Right forelimb (tissue), 1 donor: ENCODE data around the gene ZRANB1.
"Not testable (repeated sequence)": the region's sequence is repeated elsewhere in the genome, so short reads cannot be mapped to it uniquely, and the experiment has no call there.

ENCODE experiments used
- DNase-seq: peaks from one replicate; pipeline ENCODE4 v3.0.0-alpha.2; 2018

Gene ZRANB1

DNA sequence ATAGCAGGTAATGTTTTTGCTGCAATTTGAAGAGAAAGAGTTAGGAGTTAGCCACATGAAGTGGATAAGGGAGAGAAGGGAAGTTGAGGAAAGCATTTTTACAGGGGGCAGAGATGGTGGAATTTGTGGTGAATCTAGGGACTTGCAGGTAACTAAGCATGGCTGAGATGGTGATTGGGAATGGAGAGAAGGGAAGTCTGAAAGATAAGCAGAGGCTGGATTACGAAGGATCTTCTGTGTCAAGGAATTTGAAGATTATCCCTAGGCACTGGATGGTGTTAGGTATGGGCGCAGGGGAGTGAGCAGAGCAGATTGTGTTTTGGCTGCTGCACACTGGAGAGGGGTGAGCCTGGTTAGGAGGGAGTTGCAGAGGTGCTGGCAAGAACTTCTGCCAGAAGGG is 25.3 kb downstream of the ZRANB1 start:
- DNase-seq = no peak

DNA sequence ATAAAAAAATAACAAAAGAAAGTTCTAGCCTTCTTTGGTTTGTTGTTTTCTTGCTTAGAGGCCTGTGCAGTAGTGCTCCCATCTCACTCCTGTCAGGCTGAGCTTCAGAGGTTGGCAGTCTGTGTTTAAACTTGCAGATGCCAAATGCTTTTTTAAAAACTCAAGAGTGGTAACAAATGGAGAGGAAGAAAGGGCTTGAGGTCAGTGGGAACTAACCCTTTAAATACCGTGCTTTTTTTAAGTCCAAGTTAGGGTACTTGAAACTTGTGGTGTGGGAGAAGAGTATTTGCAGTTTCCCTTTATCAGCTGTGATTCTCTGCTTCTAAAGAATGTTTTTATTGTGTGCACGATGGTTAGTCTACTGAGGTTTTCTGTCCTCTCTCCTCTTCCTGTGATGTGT is 29.4 kb downstream of the ZRANB1 start:
- DNase-seq = no peak

DNA sequence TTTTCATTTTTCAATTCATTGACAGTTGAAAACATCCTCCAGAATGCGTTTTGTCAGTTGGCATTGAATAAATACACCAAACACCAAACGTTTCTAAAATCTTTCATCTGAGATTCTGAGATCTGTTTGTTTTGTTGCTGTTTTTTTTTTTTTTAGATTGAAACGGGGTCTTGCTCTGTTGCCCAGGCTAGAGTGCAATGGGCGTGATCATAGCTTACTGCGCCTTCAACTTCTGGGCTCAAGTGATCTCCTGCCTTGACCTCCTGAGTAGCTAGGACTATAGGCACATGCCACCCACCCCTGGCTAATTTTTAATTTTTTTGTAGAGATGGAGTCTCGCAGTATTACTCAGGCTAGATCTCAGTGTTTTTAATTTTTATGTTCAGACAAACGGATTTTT is 30.7 kb downstream of the ZRANB1 start:
- no peak for DNase-seq

DNA sequence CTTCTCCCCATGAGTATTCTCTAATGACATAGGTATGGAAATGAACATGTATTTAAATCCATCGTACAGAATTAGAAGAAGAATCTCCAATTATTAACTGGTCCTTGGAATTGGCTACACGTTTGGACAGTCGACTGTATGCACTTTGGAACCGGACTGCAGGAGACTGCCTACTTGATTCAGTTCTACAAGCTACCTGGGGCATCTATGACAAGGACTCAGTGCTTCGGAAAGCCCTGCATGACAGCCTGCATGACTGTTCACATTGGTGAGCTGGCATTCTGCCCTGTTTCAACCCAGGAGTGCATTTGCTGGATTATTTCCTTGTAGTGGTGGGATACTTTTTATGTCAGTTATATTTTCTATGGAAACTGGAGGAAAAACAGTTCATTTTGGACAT is 32.2 kb downstream of the ZRANB1 start:
- no peak for DNase-seq

DNA sequence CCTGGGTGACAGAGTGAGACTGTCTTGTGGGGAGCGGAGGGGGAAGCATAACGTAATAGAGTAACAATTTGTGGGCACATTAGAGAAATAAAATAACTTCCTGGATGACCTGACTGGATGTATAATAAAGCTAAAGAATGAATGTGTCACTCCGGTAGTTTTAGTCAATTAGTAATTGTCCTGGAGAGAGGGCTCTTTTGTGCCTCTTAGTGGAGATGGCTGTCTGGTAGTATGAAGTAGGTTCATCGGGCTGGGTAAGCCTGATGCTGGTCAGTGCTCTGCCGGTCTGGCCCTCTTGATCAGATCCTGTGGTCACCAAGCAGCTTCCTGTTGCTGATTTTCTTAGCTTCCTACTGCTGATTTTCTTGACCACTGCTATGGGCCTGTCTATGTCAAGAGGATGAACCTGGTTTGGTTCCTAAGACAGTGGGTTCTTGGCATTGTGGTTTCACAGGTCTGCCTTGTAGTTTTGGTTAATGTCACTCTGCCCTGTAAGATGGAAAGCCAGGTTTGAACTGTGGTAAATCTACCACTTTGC is 34.1 kb downstream of the ZRANB1 start:
- no peak for DNase-seq

DNA sequence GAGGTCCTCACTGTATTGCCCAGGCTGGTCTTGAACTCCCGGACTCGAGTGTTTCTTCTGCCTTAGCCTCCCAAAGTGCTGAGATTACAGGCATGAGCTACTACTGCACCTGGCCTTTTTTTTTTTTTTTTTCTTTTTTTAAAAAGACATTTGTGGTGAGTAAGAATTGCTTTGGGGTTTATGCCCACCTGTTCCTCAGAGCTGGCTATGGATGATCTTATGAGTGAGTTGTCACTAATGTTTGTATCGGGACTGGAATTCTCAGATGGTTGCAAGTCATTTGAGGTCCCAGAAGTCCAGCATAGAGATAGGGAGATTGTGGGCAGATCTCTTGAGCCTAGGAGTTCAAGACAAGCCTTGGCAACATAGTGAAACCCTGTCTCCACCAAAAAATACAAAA is 35.2 kb downstream of the ZRANB1 start:
- no peak for DNase-seq

DNA sequence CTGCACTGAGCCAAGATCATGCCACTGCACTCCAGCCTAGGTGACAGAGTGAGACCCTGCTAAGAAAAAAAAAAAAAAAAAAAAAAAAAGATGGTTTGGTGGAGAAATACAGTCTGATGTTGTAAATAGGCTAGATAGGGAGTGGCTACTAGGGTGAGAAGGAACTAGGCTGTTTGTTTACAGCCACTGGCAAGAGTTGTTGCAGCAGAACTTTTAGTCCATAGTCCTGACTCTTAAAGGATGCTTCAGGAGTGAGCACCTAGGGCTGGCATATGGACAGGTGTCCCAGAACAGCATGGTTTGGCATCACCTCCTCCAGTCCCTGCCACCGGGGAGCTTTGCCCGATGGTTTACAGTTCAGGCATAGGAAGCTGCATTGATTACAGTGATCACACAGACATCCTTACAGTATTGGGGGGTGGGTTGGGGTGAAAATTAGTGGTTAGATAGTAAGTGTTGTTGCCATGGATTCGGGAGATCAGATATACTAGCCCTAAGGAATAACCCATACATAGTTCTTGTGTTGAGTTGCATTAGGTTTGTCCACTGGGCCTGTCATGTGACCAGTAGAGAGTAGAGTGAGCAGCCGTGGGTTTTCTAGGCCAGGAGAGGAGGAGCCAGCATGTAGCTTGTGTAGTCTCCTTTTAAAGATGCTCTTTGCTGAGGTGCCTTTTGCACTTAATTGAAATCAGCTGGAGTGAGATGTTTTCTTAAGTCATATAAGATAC is 35.9 kb downstream of the ZRANB1 start:
- DNase-seq = no peak

DNA sequence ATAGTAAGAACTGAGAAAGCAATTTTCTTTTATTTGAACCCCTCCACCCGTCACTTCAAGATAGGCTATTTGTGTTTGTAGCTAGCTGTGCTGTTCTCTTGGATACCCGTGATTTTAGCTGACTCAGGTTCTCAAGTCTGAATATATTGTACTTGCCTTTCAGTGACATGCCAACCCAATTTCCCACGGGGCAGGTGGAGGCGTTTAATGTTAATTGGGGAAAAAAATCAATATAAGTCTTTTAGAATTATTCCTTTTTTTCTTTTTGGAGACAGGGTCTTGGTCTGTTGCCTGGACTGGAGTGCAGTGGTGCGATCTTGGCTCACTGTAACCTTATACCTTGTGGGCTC is 36.4 kb downstream of the ZRANB1 start:
- no peak for DNase-seq

DNA sequence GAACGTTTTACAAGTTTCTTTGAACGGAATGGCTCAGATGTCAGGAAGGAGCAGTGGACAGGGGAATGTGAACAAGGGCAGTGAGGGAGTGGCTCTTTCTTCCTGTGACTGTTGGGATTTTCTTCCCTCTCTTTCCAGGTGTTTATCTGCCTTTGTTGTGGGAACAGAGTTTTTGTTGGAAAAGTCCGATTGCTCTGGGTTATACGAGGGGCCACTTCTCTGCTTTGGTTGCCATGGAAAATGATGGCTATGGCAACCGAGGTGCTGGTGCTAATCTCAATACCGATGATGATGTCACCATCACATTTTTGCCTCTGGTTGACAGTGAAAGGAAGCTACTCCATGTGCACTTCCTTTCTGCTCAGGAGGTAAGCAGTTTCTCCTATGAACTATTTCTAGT is 41.4 kb downstream of the ZRANB1 start:
- no peak for DNase-seq

DNA sequence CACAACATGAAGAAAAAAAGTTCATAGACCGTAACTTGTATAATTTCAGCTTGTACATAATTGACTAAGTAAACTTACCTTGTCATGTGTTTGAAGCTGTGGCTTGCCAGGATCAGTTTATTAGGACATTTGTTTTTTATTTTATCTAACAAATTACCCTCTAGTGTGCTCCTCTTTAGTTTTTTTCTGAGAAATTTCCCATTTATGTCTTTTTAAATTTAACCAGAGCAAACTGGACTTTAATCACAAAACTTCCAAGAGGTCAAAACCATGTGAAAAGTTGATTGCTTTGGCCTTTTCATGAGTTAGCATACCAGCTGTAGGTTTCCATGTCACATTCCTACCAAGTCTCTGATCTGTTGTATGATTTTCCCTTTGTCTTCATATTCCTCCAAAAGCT is 42.5 kb downstream of the ZRANB1 start:
- no peak for DNase-seq

DNA sequence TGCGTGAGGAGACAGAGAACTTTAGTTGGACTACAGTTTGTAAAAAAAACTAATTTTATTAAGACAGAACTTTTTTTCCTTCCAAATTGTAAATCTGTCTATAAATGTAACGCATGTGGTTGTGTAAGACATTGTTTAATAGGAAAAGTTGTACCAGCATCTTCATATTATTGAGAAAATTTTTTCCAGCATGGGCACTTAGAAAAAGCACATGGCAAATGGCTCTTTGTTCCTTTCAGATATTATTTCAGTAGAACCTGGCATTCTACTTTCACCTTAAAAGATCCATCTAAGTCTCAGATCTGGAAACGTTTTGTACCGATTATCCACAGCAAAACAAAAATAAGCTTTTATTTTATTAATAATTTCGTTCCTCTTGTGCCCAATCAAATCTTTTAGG is 43.2 kb downstream of the ZRANB1 start:
- no peak for DNase-seq

DNA sequence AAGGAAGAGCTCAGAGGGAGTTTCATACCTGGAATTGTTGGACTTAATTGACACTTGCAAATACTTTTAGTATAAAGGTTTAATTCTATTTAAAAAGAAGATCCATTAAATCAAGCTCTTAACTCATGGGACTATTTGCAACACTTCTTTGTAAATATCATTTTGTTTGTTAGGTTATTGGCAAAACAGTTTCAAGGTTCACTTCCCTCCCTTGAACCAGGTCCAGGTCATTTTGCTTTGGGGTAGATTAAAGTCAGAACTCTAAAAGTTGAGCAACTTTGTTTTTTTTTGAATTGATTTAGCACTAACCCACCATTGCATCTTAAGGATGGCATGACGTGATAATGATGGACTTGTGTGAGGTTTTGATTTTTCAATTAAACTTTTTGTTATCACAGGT is 45.9 kb downstream of the ZRANB1 start:
- DNase-seq = no peak

DNA sequence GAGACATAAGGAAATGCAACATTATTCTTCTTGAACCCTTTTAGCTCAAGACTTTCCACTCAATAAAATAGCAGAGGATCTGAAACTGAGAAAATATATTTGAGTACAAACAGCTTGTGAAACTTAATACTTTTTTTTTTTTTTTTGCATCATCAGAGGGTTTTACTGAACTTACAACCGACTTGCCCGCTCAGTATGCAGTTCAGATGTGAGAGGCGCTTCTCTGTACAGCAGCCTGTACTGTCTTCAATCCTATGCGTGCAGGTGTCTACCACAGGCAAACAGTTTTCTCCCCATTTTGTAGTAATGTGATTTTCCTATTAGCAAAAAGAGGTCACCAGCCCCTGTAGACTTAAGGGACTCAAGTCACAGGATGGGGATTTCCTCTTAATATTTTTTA is 46.8 kb downstream of the ZRANB1 start:
- DNase-seq = not testable (repeated sequence)

DNA sequence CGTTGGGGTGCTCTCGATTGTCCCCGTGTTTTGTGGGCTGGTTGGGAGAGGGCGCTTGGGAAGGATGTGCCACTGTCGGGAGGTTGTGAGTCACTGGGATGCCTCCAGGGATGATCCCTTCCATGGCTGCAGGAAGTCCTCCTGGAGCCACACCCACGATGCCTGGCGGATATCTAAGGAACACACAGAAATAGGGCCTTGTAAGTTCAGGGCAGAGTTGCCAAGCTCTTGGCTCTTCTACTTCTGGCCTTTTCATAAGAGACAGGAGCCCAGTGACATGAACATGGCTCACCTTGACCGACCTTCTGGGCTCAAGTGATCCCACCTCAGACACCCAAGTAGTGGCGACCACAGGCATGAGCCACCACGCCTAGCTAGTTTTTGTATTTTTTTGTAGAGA is 47.6 kb downstream of the ZRANB1 start:
- DNase-seq = no peak

DNA sequence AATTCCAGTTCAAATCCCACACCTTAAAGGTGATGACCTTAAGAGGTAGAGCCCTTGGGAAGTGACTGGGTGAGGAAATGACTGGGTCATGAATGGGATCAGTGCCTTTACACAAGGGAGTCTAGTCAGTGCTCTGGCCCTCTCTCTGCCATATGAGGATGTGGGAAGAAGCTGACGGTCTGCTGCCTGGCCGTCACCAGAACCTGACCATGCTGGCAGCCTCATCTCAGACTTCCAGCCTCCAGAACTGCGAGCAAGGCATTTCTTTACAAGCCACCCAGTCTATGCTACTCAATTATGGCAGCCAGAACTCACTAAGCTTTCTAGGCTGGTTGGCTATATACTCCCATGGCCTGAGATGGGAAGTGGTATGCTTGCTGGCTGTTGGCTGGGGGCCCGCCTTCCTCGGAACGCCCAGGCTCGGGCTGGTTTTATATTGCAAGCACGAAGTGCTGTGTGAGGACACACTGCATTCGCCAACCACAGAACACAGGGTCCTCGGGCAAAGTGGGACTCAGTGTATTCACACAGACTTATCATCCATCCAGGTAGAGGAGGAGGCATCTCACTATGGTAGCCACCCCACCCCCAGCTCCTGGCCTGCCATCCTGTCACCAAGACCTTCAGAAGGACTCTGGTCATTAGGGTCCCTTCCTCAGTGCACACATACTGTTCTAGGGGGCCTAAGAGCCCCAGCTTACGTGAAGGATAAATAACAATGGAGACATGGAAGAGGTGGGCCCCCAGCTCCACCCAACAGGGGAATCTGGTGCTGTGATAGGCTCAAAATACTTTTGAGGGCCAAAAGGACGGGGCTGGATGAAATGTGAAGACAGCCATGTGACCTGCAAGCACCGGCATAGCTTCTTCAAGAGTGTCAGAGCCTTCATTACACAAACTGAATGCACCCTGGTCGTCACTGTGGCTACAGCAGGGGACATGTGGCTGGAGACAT is 49.0 kb downstream of the ZRANB1 start:
- DNase-seq = no peak

DNA sequence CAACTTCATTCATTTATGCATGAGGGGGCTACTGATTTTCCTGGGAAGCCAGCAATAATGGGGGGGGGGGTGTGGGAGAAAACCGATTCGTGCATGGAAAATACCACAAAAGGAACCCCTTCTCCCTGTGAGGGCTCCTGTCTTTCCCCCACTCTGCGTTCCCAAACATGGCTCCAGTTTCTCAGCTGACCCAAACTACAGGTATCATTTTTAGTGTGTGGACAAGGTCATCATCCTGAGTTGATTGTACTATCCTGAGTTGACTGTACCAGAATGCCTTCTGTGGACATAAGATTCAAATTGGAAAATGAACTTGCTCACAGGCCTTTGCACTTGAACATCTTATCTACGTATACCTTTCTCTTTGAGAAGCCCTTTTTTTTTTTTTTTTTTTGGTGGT is 49.9 kb downstream of the ZRANB1 start:
- DNase-seq = no peak

DNA sequence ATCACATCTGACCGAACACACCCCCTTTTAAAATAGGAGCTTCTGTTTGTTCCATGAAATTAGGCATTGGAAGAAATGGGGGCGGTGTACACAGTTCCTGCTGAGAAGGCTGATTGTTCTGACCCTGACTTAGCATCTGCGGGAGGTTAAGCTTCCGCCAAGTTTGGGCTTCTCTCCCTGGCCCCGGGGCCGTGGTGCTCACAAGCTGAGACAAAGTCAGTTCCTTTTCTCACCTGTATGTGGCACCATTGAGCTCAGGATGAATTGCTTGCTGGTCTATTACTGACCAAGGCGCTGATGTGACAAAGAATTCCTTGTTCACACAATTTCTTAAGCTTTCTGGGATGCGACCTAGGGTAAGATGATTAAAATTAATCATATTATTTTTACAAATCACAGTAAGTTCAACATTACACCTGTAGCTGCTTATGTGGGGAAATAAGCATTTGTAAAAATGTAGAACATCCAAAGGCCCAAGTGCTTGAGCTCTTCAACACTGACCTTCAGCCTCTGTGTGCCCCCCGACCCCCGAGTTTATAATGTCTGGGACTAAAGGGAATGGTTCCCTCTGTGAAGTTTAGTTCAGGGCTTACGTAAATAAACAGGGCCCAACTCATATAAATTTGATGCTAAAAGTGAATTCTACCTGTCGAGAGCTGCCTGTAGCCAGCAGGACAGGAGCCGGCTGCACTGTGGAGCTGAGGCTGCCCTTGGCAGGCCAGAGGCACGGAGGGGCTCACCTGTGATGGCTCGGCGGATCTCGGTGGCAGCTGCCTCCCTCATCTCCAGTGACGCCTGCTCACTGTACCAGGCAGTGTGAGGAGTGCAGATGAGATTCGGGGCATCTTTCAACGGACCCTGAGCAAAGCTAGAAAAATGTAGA is 50.8 kb downstream of the ZRANB1 start:
- DNase-seq = no peak

DNA sequence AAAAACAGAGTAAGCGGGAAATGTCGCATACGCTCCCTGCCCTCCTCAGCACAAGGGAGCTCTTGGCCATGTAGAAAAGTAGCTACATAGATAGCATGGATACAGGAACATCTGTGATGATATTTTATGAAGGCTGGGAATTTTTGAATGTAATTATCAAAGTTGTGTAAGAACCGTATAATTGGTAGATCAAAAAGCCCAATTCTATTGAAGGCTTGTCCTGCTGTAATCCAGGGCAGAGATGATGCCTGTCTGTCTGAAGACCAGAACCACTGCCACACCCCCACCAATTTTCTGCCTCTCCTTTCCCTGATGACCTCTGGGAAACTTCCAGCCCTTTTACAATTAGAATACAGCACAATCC is 51.4 kb downstream of the ZRANB1 start:
- no peak for DNase-seq

DNA sequence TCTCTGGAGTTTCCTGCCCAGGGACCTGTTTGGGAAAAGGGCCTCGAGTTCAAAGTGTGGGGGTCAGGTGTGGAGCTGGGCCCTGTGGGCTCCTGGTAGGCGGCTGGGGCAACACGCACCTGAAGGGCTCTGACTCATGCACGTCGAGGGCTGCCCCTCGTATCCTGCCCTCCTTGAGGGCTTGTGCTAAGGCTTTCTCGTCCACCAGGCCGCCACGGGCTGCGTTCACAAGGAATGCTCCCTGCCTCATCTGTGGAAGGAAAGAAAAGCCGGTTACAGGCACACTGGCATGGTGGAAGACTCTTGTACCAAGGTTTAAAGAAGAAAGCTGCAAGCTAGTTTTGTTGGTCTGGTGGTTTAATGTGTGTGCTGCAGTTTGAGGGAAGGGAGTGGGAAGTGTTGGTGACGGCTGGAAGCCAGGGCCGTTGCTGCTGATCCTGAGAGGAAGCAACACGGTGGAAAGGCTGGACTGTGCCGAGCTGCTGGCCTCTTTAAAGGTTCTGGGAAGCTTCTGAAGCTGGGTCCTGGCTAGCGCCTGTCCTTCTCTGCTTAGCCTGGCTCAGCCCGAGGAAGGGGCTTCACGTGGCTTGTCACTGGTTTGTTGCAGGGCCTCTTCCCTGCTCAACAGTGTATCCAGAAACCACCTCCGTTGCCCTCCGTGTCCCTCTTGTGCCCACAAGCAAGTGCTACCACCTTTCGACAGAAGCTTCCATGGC is 52.0 kb downstream of the ZRANB1 start:
- no peak for DNase-seq

DNA sequence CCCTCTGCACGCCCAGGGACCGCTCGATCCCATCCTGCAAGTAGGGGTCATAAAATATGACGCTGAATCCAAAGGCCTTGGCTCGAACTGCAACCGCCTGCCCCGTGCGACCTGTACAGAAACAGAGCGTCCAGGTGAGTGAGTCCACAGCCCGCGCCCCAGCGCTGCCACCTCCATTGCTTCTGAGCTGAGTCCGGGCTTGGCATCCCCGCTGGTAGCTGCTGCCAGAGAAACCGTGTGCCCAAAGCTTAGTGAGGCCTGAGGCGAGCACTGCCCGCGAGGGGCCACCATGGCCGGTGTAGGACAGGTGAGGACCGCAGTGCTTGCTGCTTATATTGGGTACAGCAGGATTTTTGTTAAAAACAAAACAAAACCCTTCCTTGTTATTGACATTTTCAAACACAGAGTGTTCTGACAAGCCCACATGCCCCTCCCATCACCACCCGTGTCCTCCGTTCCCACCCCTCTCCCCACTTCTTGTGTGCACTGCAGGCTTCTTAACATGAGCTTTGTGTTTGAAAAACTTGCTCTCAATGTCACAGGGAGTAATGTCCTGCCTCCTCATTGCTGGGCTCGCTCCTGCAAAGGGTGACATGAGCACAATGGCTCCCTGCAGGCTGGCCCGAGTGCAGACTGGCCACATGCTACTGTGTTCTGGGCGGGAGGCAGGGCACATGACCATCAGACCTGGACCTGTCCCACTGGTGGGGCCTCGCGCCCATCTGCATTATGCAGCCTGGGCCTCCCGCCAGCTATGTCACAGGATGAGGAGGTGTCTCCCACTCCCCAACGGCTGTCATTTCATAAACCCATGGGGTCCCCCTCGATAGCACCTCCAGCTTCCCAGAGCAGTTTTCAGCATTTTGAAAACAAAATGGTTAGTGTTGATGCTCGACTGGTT is 52.9 kb downstream of the ZRANB1 start:
- no peak for DNase-seq

DNA sequence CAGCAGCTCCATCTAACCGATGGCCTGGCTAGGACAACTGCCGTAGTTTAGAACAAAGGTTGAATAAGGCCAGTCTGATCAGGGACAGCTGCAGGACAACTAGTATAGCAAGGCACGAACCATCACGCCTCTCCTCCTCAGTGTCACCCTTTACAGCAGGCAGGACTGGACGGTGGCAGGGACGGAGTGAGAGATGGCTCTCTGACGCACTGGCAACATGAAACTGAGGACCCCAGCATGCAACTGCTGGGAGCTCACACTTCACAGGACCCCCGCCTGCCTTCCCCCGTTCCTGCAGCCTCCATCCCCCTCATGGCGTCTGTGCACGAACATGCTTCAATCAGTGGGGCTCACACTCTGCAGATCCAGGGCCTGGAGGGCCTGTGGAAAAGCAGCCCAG is 53.7 kb downstream of the ZRANB1 start:
- DNase-seq = no peak
